Stimulated activated CD4-positive, alpha-beta T cell treated with anti-CD3 and anti-CD28 coated beads, TNF-alpha, amount 100 ng/mL, for 24 hours (primary cell): ENCODE measurements around the gene LHX6.

Experiments used
- DNase-seq, 3 experiments: peaks; one replicate each; pipeline ENCODE4 v3.0.0-alpha.2; 2020; ENCODE audit warnings: low read depth in 3 of 3

Gene LHX6

DNA sequence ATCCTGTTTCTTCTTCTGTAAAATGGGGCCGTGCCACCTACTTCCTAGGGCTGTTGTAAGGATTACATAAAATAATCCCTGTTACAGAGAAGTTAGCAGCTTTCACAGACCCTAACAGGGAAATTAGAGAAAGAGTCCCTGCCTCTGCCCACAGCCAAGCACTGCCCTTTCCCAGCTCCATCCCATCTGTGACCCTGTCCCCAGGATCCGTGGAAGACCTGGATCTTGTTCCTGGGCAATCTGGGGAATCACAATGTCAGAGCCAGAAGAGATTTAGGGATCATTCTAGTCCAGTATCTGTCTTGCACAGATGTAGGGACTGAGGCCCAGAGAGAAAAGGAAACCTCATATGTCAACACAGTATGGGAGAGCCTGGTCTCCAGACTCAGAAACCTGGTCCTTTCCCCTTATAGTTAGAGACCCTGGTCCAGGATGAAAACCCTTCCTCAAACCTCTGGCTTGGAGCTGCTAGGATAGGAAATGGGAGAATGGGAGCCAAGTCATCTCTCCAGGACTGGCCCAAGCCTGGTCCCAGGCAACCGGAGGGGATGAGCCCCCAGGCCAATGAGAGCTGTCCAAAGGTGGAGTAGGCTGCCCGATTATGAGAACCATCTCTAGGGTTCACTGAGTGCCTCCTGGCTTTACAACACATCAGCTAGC lies 12.5 kb downstream of the LHX6 start:
- no peak for DNase-seq

DNA sequence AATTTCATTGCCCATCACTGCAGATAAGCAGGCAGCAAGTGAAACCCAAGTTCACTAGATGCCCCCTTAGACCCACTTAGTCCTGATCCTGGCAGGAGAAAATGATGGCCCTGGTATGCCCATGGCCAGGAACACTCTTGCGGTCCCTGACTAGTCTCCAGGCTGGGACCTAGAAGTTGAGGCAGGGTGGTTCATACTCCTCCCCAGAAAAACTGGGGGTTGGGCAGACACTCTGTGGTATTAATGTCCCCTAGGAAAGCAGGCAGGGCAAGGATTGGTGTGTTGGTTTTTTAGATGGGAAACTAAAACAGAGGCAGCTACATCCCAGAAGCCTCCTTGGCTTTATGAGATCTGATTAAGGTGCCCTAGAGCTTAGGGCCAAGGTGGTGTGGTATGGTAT lies 13.1 kb downstream of the LHX6 start:
- DNase-seq: no peak

DNA sequence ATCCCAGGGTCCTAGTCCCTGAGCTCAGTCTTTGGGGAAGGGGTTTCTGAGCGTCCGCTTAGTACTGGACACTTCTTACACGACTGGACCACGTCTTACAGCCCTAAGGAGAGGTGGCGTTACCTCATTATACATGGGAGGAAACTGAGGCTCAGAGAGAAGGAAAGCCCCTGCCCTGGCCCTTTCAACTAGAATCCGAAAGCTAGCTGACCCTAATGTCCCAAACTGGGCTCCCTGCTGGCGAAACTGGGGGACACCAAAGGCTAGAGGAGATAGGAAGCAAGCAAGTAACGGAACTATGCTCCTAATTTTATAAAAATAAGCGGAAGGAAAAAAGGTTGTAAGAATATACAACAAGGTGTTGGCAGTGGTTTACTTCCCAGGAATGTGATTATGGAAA lies 14.2 kb downstream of the LHX6 start:
- DNase-seq: no peak

GRCh38 chr9:122213589-122214413 lies 15.0 kb downstream of the LHX6 start:
- peak in 2 of 3 experiments; percentile 9 to 59 for DNase-seq

GRCh38 chr9:122213102-122213588 lies 15.6 kb downstream of the LHX6 start:
- no peak for DNase-seq

DNA sequence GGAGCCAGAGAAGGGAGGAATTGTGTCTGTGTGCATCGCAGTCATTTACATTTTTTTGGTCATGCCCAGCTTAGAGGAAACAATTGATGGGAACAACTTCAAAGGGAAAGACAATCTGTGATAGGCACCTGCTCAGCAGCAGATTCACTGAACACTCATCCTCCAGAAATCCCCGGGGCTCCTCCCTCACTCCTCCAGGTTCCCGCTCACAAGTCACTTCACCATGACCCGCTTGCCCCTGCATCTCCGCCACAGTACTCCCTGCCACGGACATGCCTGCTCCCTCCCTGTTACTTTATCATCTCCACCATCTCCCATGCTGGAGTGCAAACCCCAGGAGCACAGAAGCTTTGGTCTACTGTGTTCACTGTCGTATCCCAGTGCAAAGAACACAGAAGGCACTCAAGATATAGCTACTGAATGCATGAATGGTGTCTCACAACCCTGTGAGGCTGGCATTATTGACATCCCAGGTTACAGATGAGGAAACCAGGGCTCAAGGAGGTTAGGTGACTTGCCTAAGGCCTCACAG lies 16.2 kb downstream of the LHX6 start:
- DNase-seq: no peak

DNA sequence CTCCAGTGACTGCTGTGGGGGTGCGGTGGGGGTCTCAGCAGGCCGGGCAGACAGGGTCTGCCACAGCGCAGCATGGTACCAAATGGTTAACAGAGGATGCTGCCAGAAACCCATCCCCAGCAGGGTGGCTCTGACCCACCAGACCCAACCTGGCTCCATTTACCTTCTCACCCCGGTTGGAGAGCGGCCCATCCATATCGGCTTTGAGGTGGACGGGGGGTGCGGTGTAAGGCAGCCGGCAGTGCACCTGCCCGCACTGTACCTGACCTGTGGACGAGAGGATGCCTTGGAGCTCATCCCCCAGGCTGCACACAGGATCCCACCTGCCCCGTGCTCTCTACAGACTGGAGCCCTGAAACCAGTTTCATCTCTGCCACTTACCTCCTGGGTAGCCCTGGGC lies 19.3 kb downstream of the LHX6 start:
- no peak for DNase-seq

GRCh38 chr9:122207096-122207495 lies 21.7 kb downstream of the LHX6 start:
- DNase-seq: no peak

DNA sequence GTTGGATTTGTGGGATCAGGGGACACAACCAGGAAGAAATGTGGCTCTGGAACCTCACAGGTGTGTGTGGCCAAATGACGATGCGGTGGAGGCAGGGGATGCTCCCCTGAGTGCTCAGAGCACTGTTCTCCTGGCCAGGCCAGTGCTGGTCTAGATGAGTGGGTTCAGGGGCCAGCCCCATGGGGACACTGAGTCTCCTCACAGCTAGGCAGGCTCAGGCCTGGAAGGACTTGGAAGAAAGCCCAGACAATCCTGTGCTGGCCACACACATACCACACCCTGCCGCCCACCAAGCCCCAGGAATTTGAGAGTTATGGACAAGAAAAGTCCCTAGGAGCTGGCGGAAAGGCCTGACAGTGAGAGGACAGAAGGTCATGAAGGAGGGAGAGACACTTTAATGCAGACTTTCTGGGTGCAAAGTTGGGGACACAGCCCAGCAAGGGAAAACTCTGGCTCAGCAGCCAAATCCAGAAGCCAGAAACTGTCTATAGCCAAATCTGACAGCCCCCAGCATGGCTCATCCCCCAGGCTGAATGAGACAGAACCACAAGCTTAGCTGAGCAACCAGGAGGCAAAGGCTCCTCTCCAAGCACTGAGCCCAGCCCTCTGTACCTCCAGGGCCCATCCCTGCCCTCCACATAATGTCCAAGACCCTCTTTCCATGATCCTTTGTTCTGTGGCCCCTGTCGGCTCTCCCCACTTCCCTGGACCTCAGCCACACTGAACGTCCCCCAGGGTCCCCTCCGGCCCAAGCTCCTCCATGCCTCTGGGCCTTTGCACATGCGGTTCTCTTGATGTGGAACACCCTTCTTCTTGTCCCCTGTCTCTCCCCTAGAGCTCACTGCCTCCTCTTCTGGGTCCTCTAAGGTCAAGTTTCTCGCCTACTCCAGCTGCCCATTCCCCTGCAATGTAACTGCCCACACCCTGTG lies 22.4 kb downstream of the LHX6 start:
- DNase-seq: no peak

GRCh38 chr9:122205176-122205575 lies 23.6 kb downstream of the LHX6 start:
- no peak for DNase-seq

DNA sequence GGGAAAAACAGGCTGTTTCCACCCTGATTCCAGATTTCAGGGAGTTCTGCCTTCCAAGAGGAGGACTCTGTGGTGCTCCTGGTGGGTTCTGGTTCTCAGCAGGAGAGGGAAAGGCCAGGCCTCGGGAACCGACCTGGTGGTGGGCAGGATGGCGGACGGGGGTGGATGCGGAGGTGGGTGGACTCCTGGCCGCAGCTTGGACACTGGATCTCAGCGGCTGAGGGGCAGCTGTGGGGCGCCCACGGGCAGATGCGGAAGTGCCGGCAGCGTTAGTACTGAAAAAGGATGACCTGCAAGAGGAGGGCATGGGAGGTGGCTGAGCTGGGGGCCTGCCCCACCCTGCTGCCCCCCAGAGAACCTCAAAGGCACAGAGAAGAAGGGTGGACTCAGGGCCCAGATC lies 24.3 kb downstream of the LHX6 start:
- DNase-seq: no peak

DNA sequence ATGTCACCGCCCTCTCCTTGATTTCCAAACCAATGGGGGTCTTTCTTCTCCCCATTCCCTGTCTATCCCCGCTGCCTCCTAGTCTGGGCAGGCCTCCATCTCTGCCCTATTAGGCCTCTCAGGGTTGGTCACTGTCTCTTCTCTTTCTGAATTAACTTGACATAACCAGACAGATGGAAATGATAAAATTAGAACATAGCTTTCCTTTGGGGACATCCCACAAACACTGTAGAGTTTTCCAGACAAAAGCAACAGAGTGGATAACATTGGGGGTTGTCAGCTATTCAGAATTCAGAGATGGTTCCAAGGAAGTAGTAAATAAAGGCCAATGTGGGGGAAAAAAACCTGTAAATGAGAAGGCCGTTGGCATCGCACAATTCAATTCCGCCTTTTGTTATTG lies 24.7 kb downstream of the LHX6 start:
- DNase-seq: no peak

DNA sequence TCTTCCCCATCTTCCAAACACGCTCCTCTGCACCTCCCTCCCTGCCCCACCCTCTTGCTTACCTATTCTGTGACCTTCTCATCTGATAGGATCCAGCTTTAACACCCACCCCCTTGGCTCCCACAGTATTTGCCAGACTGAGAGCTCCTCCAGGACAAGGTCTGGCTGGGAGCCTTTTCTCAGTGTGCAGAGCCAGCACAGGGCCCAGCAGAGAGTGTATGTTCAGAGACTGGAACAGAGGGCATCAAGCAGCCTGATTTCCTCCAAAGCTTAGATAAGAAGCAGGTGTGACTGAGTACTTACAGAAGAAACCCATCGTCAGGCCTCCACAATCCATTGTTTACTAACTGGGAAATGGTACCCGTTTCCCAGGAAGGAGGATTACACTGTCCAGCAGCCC lies 26.6 kb downstream of the LHX6 start:
- no peak for DNase-seq

DNA sequence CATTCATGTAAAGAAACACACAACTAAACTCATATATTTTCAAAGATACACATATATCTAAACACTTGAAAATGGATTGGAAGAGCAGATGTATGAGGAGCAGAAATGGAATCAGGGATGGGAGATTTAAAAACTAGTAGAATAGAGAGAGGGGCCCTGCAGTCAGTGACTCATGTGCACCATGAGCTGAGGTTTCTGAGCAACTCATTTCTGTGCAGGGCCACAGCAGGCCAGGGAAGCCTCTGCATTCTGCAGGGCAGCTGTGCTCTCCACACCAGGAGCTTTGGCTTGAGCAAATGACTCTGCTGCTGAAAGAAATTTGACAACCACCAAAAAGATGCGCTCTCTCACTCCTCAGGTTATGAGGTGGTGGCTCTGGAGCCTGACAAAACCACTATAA lies 27.1 kb downstream of the LHX6 start:
- DNase-seq: no peak

GRCh38 chr9:122200960-122201595 lies 27.7 kb downstream of the LHX6 start:
- DNase-seq: no peak

- no peak for DNase-seq
These were observed 30.9 kb downstream of the LHX6 start for GRCh38 chr9:122197882-122198281.

- DNase-seq: no peak
These were observed 31.3 kb downstream of the LHX6 start for GRCh38 chr9:122197426-122197825.

GRCh38 chr9:122195875-122196274 lies 32.9 kb downstream of the LHX6 start:
- no peak for DNase-seq

GRCh38 chr9:122193651-122194050 lies 35.1 kb downstream of the LHX6 start:
- no peak for DNase-seq

GRCh38 chr9:122192914-122193525 lies 35.7 kb downstream of the LHX6 start:
- DNase-seq: no peak
